Endothelial cell (in vitro differentiated cells): ENCODE data around the gene ZFYVE27. TPM values are rescaled to one million over a fixed set of nuclear protein-coding genes. Genes with fewer than 3 reads are reported as not detected.
A peak's percentile ranks its signal among the peaks of the same experiment; 100 is the strongest.

Source experiments
- DNase-seq: peaks from one replicate; pipeline ENCODE4 v3.0.0; 2021; ENCODE audit warnings: low spot score
- H3K27ac Mint-ChIP-seq: one replicate; pipeline ENCODE4 v1.8.0; 2021; ENCODE audit warnings: mixed read lengths, inconsistent platforms; ENCODE audit not compliant: unreplicated experiment
- H3K27me3 Mint-ChIP-seq: one replicate; pipeline ENCODE4 v1.8.0; 2021; ENCODE audit warnings: mild to moderate bottlenecking, moderate library complexity, mixed read lengths, inconsistent platforms; ENCODE audit not compliant: unreplicated experiment
- H3K36me3 Mint-ChIP-seq: one replicate; pipeline ENCODE4 v1.8.0; 2021; ENCODE audit warnings: mild to moderate bottlenecking, low read depth, mixed read lengths, inconsistent platforms; ENCODE audit not compliant: unreplicated experiment
- H3K4me1 Mint-ChIP-seq: one replicate; pipeline ENCODE4 v1.8.0; 2021; ENCODE audit warnings: mild to moderate bottlenecking, mixed read lengths, inconsistent platforms; ENCODE audit not compliant: unreplicated experiment
- H3K4me3 Mint-ChIP-seq: one replicate; pipeline ENCODE4 v1.8.0; 2021; ENCODE audit warnings: mild to moderate bottlenecking, mixed read lengths, inconsistent platforms; ENCODE audit not compliant: unreplicated experiment
- H3K9me3 Mint-ChIP-seq: one replicate; pipeline ENCODE4 v1.8.0; 2021; ENCODE audit warnings: mixed read lengths, inconsistent platforms; ENCODE audit not compliant: unreplicated experiment
- CTCF ChIP-seq: fragments of 200-600 bp; sonication (generic); IDR thresholded peaks from one replicate; pipeline ENCODE4 v1.5.0; 2021; ENCODE audit warnings: antibody characterized with exemption; ENCODE audit not compliant: unreplicated experiment
- total RNA-seq: library from RNA; stranded (reverse); fragmentation: NEBNext Ultra II Directional; extraction: Animal tissue kit (Norgen Biotek cat#: 25700); gene quantifications from one replicate; pipeline ENCODE4 v1.2.1, GENCODE V29; 2021; ENCODE audit not compliant: unreplicated experiment

ZFYVE27 gene
- total RNA-seq, 1 donor from 2014 or later = 19.2 TPM

GRCh38 chr10:97738616-97739015 is 1.7 kb downstream of the ZFYVE27 start:
- Mint-ChIP-seq H3K9me3 (no peaks in the 10 kb centered on the region), H3K27ac (no peak overlapping the region), H3K4me1 (peaks cover 15% of the 10 kb centered on the region), H3K27me3 (peaks cover 13% of the 10 kb centered on the region), H3K36me3 (peaks cover 23% of the 10 kb centered on the region), H3K4me3 (peak overlapping the region; percentile 97)
- no peak for TF ChIP-seq CTCF
- no peak for DNase-seq

- Mint-ChIP-seq H3K9me3 (no peaks in the 10 kb centered on the region), H3K4me1 (peaks cover 15% of the 10 kb centered on the region), H3K27me3 (peaks cover 8% of the 10 kb centered on the region), H3K36me3 (peaks cover 35% of the 10 kb centered on the region), H3K27ac (no peak overlapping the region), H3K4me3 (peak overlapping the region; percentile 13)
- no peak for TF ChIP-seq CTCF
- DNase-seq = no peak
Observed at GRCh38 chr10:97740613-97741012, 3.7 kb downstream of the ZFYVE27 start.

- H3K36me3 Mint-ChIP-seq = peaks cover 37% of the 10 kb centered on the region
Observed at GRCh38 chr10:97743169-97743943, 6.4 kb downstream of the ZFYVE27 start.

GRCh38 chr10:97744405-97745035 is 7.6 kb downstream of the ZFYVE27 start:
- Mint-ChIP-seq H3K4me1 (peaks cover 3% of the 10 kb centered on the region), H3K4me3 (no peak overlapping the region), H3K9me3 (no peaks in the 10 kb centered on the region), H3K27ac (no peak overlapping the region), H3K36me3 (peaks cover 36% of the 10 kb centered on the region), H3K27me3 (peaks cover 5% of the 10 kb centered on the region)
- TF ChIP-seq CTCF = no peak
- no peak for DNase-seq

More at GRCh38 chr10:97743169-97743943, 6.4 kb downstream of the ZFYVE27 start:
- H3K9me3 Mint-ChIP-seq = no peaks in the 10 kb centered on the region
- peaks cover 6% of the 10 kb centered on the region for H3K4me1 Mint-ChIP-seq
- peaks cover 5% of the 10 kb centered on the region for H3K27me3 Mint-ChIP-seq
- no peak overlapping the region for H3K4me3 Mint-ChIP-seq
- DNase-seq = no peak
- no peak overlapping the region for H3K27ac Mint-ChIP-seq
- no peak for TF ChIP-seq CTCF

GRCh38 chr10:97747573-97747972 is 10.6 kb downstream of the ZFYVE27 start:
- peaks cover 3% of the 10 kb centered on the region for H3K4me1 Mint-ChIP-seq
- no peaks in the 10 kb centered on the region for H3K9me3 Mint-ChIP-seq
- no peak overlapping the region for H3K27ac Mint-ChIP-seq
- TF ChIP-seq CTCF = no peak
- H3K4me3 Mint-ChIP-seq = no peak overlapping the region
- no peak for DNase-seq
- H3K36me3 Mint-ChIP-seq = peaks cover 37% of the 10 kb centered on the region
- peaks cover 5% of the 10 kb centered on the region for H3K27me3 Mint-ChIP-seq
